ENCODE measurements around the gene MZB1. TPM values are rescaled to one million over a fixed set of nuclear protein-coding genes. Genes with fewer than 3 reads are reported as not detected.
A peak's percentile ranks its signal among the peaks of the same experiment; 100 is the strongest.

The MZB1 gene
- total and polyA plus RNA-seq, 10 donors, result 72.6 to 273 (median 129) TPM

- Histone ChIP-seq H3K36me3 (peaks cover 0 to 41% (median 0%) of the 10 kb centered on the region in 6 donors), H3K27ac (no peak overlapping the region), H3K27me3 (replicated peaks in 1 of 7) (no peaks in the 10 kb centered on the region), H3K4me1 (peaks cover 0 to 16% (median under 1%) of the 10 kb centered on the region in 6 donors), H3K9me3 (no peaks in the 10 kb centered on the region), H3K4me3 (no peak overlapping the region)
- 72 to 86% (median 84%) methylated on average over 33 to 47 of the region's 47 CpGs for WGBS, 5 donors
- TF ChIP-seq POLR2A (IDR thresholded peaks at IDR 0.05), result no peak
- no peak for TF ChIP-seq CTCF (IDR thresholded peaks at IDR 0.05 in 8 of 11, conservative IDR thresholded peaks at IDR 0.05 in 3 of 11)
- peak in 1 of 3 donors; percentile 56 for TF ChIP-seq POLR2AphosphoS5 (IDR thresholded peaks at IDR 0.05)
- intact Hi-C loops (cut with DNase I; ENCODE audit: low total_unique reads), result no loop called here
- peak; percentile 72 for DNase-seq
Observed at GRCh38 chr5:139378101-139378825, 11.4 kb downstream of the MZB1 start.

GRCh38 chr5:139377226-139377625, 12.5 kb downstream of the MZB1 start:
- Histone ChIP-seq H3K27me3 (replicated peaks in 1 of 7) (no peaks in the 10 kb centered on the region), H3K36me3 (peaks cover 0 to 51% (median 2%) of the 10 kb centered on the region in 6 donors), H3K4me1 (peaks cover 0 to 6% (median 0%) of the 10 kb centered on the region in 6 donors), H3K4me3 (no peak overlapping the region), H3K27ac (no peak overlapping the region), H3K9me3 (no peaks in the 10 kb centered on the region)
- intact Hi-C loops (cut with DNase I; ENCODE audit: low total_unique reads), result no loop called here
- TF ChIP-seq POLR2A (IDR thresholded peaks at IDR 0.05), result no peak
- TF ChIP-seq POLR2AphosphoS5 (IDR thresholded peaks at IDR 0.05), result peak in 1 of 3 donors; percentile 3
- 74 to 92% (median 89%) methylated on average over 3 of the region's 3 CpGs for WGBS, 5 donors
- peak; percentile 33 for DNase-seq

- TF ChIP-seq POLR2A (IDR thresholded peaks at IDR 0.05) (no peak), POLR2AphosphoS5 (IDR thresholded peaks at IDR 0.05) (no peak), CTCF (IDR thresholded peaks at IDR 0.05 in 8 of 11, conservative IDR thresholded peaks at IDR 0.05 in 3 of 11) (no peak)
- peaks cover 0 to 60% (median 9%) of the 10 kb centered on the region in 6 donors for H3K36me3 ChIP-seq
- H3K27me3 ChIP-seq (replicated peaks in 1 of 7), result no peaks in the 10 kb centered on the region
- peak; percentile 1 for DNase-seq
- no peak overlapping the region for H3K27ac ChIP-seq
- H3K4me1 ChIP-seq, result peaks cover 0 to 3% (median 0%) of the 10 kb centered on the region in 6 donors
- intact Hi-C loops (cut with DNase I; ENCODE audit: low total_unique reads), result no loop called here
- WGBS, 5 donors, result 86 to 91% (median 91%) methylated on average over 7 of the region's 7 CpGs
- H3K9me3 ChIP-seq, result no peaks in the 10 kb centered on the region
- H3K4me3 ChIP-seq, result no peak overlapping the region
Observed at GRCh38 chr5:139376364-139376763, 13.3 kb downstream of the MZB1 start.

- Histone ChIP-seq H3K9me3 (no peaks in the 10 kb centered on the region), H3K27ac (no peak overlapping the region), H3K36me3 (peaks cover 0 to 74% (median 18%) of the 10 kb centered on the region in 6 donors), H3K27me3 (replicated peaks in 1 of 7) (no peaks in the 10 kb centered on the region), H3K4me3 (no peak overlapping the region), H3K4me1 (peaks cover 0 to 10% (median 0%) of the 10 kb centered on the region in 6 donors)
- intact Hi-C loops (cut with DNase I; ENCODE audit: low total_unique reads), result no loop called here
- peak; percentile 29 for DNase-seq
- WGBS, 5 donors, result 96 to 100% (median 96%) methylated on average over 1 to 2 of the region's 2 CpGs
- TF ChIP-seq POLR2AphosphoS5 (IDR thresholded peaks at IDR 0.05) (no peak), CTCF (IDR thresholded peaks at IDR 0.05 in 8 of 11, conservative IDR thresholded peaks at IDR 0.05 in 3 of 11) (no peak), POLR2A (IDR thresholded peaks at IDR 0.05) (no peak)
Observed at GRCh38 chr5:139374909-139375308, 14.8 kb downstream of the MZB1 start.
